A673 (cell line): ENCODE measurements around the gene SLC16A3. TPM values are rescaled to one million over a fixed set of nuclear protein-coding genes. Genes with fewer than 3 reads are reported as not detected.

Experiments used
- BruUV-seq: library from RNA; stranded (reverse); fragments of 400-500 nt; replicated peaks from 2 replicates; lab custom pipeline; 2021; lab: Mats Ljungman, UMichigan
- CTCF ChIA-PET: fragments of 300-600 bp; sonication (Branson Sonifier 250); formaldehyde crosslinking; loops from one replicate; lab custom pipeline; 2022; ENCODE audit warnings: antibody characterized with exemption; lab: Charles Lee
- POLR2A ChIA-PET: fragments of 300-600 bp; sonication (Branson Sonifier 250); formaldehyde crosslinking; loops from one replicate; lab custom pipeline; 2022; ENCODE audit warnings: antibody characterized with exemption; ENCODE audit not compliant: low non-redundant PET; lab: Charles Lee
- DNase-seq: peaks from one replicate; pipeline ENCODE4 v3.0.0-alpha.2; 2015; ENCODE audit warnings: low spot score
- H3K27ac ChIP-seq: fragments of 200-600 bp; sonication (generic); 2 replicates; pipeline ENCODE4 v1.5.1; 2016; ENCODE audit warnings: mixed run types, low read depth, mild to moderate bottlenecking, mixed read lengths, antibody characterized with exemption, low read length; ENCODE audit not compliant: poor library complexity, severe bottlenecking
- H3K27me3 ChIP-seq: fragments of 200-600 bp; sonication (generic); replicated peaks from 2 replicates; pipeline ENCODE4 v1.6.1; 2017; ENCODE audit warnings: mixed run types, low read depth, mild to moderate bottlenecking, mixed read lengths, antibody characterized with exemption, low read length; ENCODE audit not compliant: insufficient read depth, poor library complexity
- H3K36me3 ChIP-seq: fragments of 200-600 bp; sonication (generic); 2 replicates; pipeline ENCODE4 v1.6.1; 2016; ENCODE audit warnings: mixed run types, mild to moderate bottlenecking, mixed read lengths, antibody characterized with exemption, low read length; ENCODE audit not compliant: insufficient read depth, poor library complexity, severe bottlenecking
- H3K4me1 ChIP-seq: fragments of 200-600 bp; sonication (generic); 2 replicates; pipeline ENCODE4 v1.6.1; 2017; ENCODE audit warnings: mixed run types, mild to moderate bottlenecking, mixed read lengths, antibody characterized with exemption, low read length; ENCODE audit not compliant: insufficient read depth, poor library complexity, severe bottlenecking
- H3K4me3 ChIP-seq: fragments of 200-600 bp; sonication (generic); 2 replicates; pipeline ENCODE4 v1.5.1; 2016; ENCODE audit warnings: low read depth, mixed run types, mild to moderate bottlenecking, mixed read lengths, low read length; ENCODE audit not compliant: poor library complexity, severe bottlenecking
- H3K9me3 ChIP-seq: fragments of 200-600 bp; sonication (generic); 2 replicates; pipeline ENCODE4 v1.6.1; 2016; ENCODE audit warnings: mixed run types, low read depth, mild to moderate bottlenecking, mixed read lengths, antibody characterized with exemption, low read length; ENCODE audit not compliant: poor library complexity, severe bottlenecking
- EZH2 ChIP-seq: fragments of 200-600 bp; sonication (generic); IDR thresholded peaks from 2 replicates; pipeline ENCODE4 v1.6.1; 2017; ENCODE audit warnings: borderline replicate concordance, low read depth, mild to moderate bottlenecking, mixed read lengths, antibody characterized with exemption, low read length; ENCODE audit not compliant: poor library complexity, severe bottlenecking
- intact Hi-C: fragments of 100-400 bp; cut with micrococcal nuclease; formaldehyde crosslinking; loops from one replicate; pipeline ENCODE4 v1.10.0; 2022; ENCODE audit not compliant: unreplicated experiment
- total RNA-seq: library from RNA; stranded (reverse); gene quantifications from 2 replicates; pipeline ENCODE4 v1.2.3, GENCODE V29; 2021
- TF ChIP-seq, protein P1 (sequence below): fragments of 300-800, 200-600 bp; sonication (generic); conservative IDR thresholded peaks from 2 replicates; pipeline ENCODE4 v1.5.1; 2017; ENCODE audit warnings: low read depth, mild to moderate bottlenecking, antibody characterized with exemption, low read length, moderate library complexity, mixed read lengths

The SLC16A3 gene
- total RNA-seq, 1 experiment from 2014 or later, result 0.97 TPM

DNA sequence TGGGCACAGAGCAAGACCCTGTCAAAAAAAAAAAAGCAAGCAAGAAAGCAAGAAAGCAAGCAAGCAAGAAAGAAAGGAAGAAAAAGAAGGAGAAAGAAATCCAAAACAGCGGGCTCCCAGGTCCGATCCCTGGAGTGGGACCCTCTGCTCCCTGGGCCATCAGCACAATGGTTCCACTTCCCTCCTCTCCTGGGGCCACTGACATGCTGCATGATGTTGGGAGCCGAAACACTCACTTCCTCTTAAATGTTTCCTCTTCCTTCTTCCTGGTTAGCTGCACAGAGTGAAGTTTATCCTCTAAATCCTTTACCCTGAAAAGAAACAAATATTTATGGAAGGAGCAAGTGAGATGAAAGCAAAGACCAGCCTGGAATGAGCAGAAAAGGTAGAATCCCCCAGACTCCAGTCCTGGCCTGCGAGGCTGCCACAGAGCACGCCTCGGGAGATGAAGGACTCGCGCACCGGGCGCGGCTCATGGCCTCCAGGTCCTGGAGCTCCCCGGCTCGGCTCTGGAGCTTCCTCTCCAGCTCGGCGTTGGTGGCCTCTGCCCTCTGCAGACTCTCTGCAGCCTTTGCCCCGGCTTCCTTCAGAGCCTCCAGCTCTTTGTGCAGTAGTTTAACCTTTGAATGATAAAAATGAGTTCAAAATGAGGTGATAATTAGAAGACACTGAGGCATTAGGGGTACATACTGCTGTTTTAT lies 35.2 kb upstream of the SLC16A3 start:
- H3K36me3 ChIP-seq, result peaks cover 22% of the 10 kb centered on the region
- intact Hi-C loops, result no loop called here
- H3K4me1 ChIP-seq, result no peaks in the 10 kb centered on the region
- H3K27me3 ChIP-seq, result no peaks in the 10 kb centered on the region
- TF ChIP-seq, protein P1, sequence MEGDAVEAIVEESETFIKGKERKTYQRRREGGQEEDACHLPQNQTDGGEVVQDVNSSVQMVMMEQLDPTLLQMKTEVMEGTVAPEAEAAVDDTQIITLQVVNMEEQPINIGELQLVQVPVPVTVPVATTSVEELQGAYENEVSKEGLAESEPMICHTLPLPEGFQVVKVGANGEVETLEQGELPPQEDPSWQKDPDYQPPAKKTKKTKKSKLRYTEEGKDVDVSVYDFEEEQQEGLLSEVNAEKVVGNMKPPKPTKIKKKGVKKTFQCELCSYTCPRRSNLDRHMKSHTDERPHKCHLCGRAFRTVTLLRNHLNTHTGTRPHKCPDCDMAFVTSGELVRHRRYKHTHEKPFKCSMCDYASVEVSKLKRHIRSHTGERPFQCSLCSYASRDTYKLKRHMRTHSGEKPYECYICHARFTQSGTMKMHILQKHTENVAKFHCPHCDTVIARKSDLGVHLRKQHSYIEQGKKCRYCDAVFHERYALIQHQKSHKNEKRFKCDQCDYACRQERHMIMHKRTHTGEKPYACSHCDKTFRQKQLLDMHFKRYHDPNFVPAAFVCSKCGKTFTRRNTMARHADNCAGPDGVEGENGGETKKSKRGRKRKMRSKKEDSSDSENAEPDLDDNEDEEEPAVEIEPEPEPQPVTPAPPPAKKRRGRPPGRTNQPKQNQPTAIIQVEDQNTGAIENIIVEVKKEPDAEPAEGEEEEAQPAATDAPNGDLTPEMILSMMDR, result no peak
- TF ChIP-seq EZH2, result no peak
- no peaks in the 10 kb centered on the region for H3K9me3 ChIP-seq
- DNase-seq, result no peak
- CTCF ChIA-PET, result no interaction called here
- no peak overlapping the region for H3K4me3 ChIP-seq
- POLR2A ChIA-PET, result no interaction called here
- no peak overlapping the region for H3K27ac ChIP-seq
- no TSS peak for BruUV-seq

DNA sequence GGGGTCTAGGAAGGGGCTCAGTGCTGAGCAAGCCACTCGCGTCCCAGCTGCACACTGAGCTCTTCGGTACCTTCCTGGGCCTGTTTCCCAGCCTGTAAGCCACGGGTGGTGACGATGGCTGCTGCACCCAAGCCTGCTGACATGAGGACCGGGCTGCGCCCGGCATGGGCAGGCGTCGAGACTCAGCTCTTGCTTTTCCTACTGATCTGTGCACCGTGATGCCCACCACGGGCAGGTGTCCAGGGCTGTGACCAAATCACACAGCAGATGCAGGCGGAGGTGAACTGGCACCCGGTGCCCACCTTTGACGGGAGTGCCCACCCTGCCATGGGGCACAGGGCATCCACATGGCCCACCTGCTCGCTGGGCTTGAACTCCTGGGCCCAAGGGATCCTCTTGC lies 34.1 kb upstream of the SLC16A3 start:
- Histone ChIP-seq H3K36me3 (peaks cover 22% of the 10 kb centered on the region), H3K27ac (no peak overlapping the region), H3K4me3 (no peak overlapping the region), H3K4me1 (no peaks in the 10 kb centered on the region), H3K27me3 (no peaks in the 10 kb centered on the region), H3K9me3 (no peaks in the 10 kb centered on the region)
- TF ChIP-seq, protein P1, result no peak
- TF ChIP-seq EZH2, result no peak
- ChIA-PET CTCF (no interaction called here), POLR2A (no interaction called here)
- intact Hi-C loops, result no loop called here
- no peak for DNase-seq
- no TSS peak for BruUV-seq

DNA sequence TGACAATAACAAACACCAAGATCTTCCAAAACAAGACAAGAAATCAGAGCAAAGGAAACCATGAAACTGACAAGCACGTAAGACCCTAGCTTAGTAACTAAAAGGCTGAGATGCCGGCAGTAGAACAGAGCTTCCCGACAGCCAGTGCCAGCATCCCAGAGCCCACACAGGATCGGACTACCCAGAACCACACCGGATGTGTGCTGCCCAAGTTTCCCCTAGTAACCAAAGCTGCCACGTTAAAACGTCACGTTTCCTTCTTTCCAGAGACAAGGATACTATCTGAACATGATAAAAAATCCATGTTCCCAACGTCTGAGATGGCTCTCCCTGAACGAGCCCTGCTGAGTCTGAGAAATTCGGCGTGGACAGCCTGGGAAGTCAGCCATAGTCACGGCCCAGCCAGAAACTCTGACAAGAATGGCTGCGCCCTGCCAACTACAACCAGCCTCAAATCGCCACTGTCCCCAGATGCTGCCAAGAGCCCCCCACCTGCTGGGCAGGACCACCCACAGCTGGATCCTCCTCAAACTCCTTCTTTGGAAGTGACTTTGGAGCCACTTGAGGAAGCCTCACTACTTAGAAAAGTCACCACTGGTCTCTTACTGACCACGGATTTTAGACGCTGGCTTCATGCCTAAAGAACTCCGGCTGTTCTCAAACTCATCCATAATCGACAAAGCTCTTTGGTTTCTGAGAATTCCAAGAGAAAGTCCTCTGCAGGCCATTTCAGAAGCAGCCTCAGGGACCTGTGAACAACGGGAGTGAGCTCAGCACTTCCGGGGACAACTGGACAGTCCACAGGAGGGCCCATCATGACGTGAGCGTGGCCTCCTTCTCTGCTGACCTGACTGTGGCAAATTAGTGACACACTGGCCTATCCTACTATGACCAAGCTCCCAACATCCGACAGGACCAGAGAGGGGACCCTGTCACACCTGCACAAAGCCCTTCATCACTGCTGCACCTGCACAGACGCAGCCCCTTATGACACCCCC lies 32.9 kb upstream of the SLC16A3 start:
- H3K4me1 ChIP-seq, result no peaks in the 10 kb centered on the region

More for the DNA sequence above, 32.9 kb upstream of the SLC16A3 start:
- no peak for DNase-seq
- intact Hi-C loops, result no loop called here
- ChIA-PET CTCF (no interaction called here), POLR2A (no interaction called here)
- TF ChIP-seq EZH2, result no peak
- TF ChIP-seq, protein P1, result no peak
- Histone ChIP-seq H3K9me3 (no peaks in the 10 kb centered on the region), H3K27me3 (no peaks in the 10 kb centered on the region), H3K27ac (no peak overlapping the region), H3K4me3 (no peak overlapping the region), H3K36me3 (peaks cover 22% of the 10 kb centered on the region)
- no TSS peak for BruUV-seq
